DOHH2 (cell line): ENCODE measurements around the gene GRHPR.

ENCODE experiments used
- EZH2phosphoT487 ChIP-seq: fragments of 200-600 bp; sonication (generic); IDR thresholded peaks from 2 replicates; pipeline ENCODE4 v1.6.1; 2017; ENCODE audit warnings: borderline replicate concordance, mild to moderate bottlenecking, antibody characterized with exemption, low read length, moderate library complexity, mixed read lengths
- TF ChIP-seq, protein P1 (sequence below): fragments of 200-600 bp; sonication (generic); IDR thresholded peaks from one replicate; pipeline ENCODE4 v1.5.1; 2014; ENCODE audit warnings: antibody characterized with exemption, mild to moderate bottlenecking, low read depth, low read length; ENCODE audit not compliant: poor library complexity, severe bottlenecking

GRCh38 chr9:37386988-37387387 is 35.5 kb upstream of the GRHPR start:
- TF ChIP-seq, protein P1, sequence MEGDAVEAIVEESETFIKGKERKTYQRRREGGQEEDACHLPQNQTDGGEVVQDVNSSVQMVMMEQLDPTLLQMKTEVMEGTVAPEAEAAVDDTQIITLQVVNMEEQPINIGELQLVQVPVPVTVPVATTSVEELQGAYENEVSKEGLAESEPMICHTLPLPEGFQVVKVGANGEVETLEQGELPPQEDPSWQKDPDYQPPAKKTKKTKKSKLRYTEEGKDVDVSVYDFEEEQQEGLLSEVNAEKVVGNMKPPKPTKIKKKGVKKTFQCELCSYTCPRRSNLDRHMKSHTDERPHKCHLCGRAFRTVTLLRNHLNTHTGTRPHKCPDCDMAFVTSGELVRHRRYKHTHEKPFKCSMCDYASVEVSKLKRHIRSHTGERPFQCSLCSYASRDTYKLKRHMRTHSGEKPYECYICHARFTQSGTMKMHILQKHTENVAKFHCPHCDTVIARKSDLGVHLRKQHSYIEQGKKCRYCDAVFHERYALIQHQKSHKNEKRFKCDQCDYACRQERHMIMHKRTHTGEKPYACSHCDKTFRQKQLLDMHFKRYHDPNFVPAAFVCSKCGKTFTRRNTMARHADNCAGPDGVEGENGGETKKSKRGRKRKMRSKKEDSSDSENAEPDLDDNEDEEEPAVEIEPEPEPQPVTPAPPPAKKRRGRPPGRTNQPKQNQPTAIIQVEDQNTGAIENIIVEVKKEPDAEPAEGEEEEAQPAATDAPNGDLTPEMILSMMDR = no peak
- TF ChIP-seq EZH2phosphoT487 = no peak
